Transverse colon (tissue), 4 donors: ENCODE results near the gene ETNPPL. TPM values are rescaled to one million over a fixed set of nuclear protein-coding genes. Genes with fewer than 3 reads are reported as not detected.

Experiments used
- DNase-seq: peaks from one replicate; pipeline ENCODE4 v3.0.0-alpha.2; 2019
- H3K27ac ChIP-seq, 4 donors: fragments of 200-600 bp; sonication (generic); 2 replicates each; pipeline ENCODE4 v1.5.1; 2016 to 2018; ENCODE audit warnings: inconsistent platforms in 4 of 4
- H3K27me3 ChIP-seq: fragments of 200-600 bp; sonication (generic); 2 replicates; pipeline ENCODE4 v1.5.1; 2017; ENCODE audit warnings: inconsistent platforms
- H3K36me3 ChIP-seq, 4 donors: fragments of 200-600 bp; sonication (generic); 2 replicates each; pipeline ENCODE4 v1.5.1; 2017 to 2019; ENCODE audit warnings: inconsistent platforms in 4 of 4
- H3K4me1 ChIP-seq, 4 donors: fragments of 200-600 bp; sonication (generic); 2 replicates each; pipeline ENCODE4 v1.5.1; 2017 to 2020; ENCODE audit warnings: inconsistent platforms in 4 of 4
- H3K4me3 ChIP-seq, 4 donors: fragments of 200-600 bp; sonication (generic); 1 replicate in 1 of 4; 2 replicates in 3 of 4; pipeline versions ENCODE4 v1.5.1 to v1.6.1; 2017 to 2019; ENCODE audit warnings: inconsistent platforms in 4 of 4
- H3K9me3 ChIP-seq, 2 donors: fragments of 200-600 bp; sonication (generic); 2 replicates each; pipeline ENCODE4 v1.5.1; 2017 to 2019; ENCODE audit warnings: inconsistent platforms in 2 of 2
- EP300 ChIP-seq: sonication (generic); formaldehyde crosslinking; IDR thresholded peaks from one replicate; pipeline ENCODE4 v1.6.1; 2017; ENCODE audit warnings: antibody characterized with exemption, low read depth
- POLR2A ChIP-seq: fragments of 450-650 bp; IDR thresholded peaks from one replicate; pipeline ENCODE4 v1.6.1; 2016; ENCODE audit warnings: antibody characterized with exemption, mild to moderate bottlenecking, moderate library complexity
- POLR2AphosphoS5 ChIP-seq, 3 donors: sonication (generic); formaldehyde crosslinking; IDR thresholded peaks; one replicate each; pipeline ENCODE4 v1.6.1; 2016; ENCODE audit warnings: antibody characterized with exemption in 3 of 3
- WGBS, 2 donors: methylation state at CpG; one replicate each; pipeline ENCODE4 v1.1.5; 2018; ENCODE audit warnings: low coverage in 1 of 2; 5-methylcytosine and 5-hydroxymethylcytosine counted together
- in situ Hi-C, 4 donors: fragments of 200-750 bp; cut with MboI; loops; one replicate each; pipeline versions ENCODE4 v1.15.0 to v1.15.1; 2017; ENCODE audit warnings: low sequenced_read_pairs in 3 of 4, low pct_ligation_motif_present in 1 of 4, low pct_unique_long_range_greater_than_20kb in 1 of 4
- intact Hi-C: fragments of 100-400 bp; cut with DNase I; formaldehyde crosslinking; loops from one replicate; pipeline ENCODE4 v1.15.1; 2023; ENCODE audit warnings: low total_unique reads
- total RNA-seq, 4 donors: library from RNA; depleted of rRNA; stranded (reverse); fragments of >200 nt; gene quantifications; one replicate each; pipeline ENCODE4 v1.1.0, GENCODE V29; 2016
- TF ChIP-seq, protein P1 (sequence below), 5 experiments: fragments of 200-600 bp in 3 of 5; fragments of 450-650 bp in 2 of 5; sonication (generic) in 3 of 5; IDR thresholded peaks; 1 replicate in 2 of 5; 2 replicates in 3 of 5; pipeline ENCODE4 v1.5.1; 2016 to 2017; ENCODE audit warnings: antibody characterized with exemption in 5 of 5, inconsistent platforms in 3 of 5, mild to moderate bottlenecking in 2 of 5, moderate library complexity in 1 of 5

Gene ETNPPL
- total RNA-seq, 4 donors from 2014 or later, result not detected

- in situ Hi-C loops, result no loop called here
These were observed 66.7 kb downstream of the ETNPPL start for GRCh38 chr4:108696160-108696559.

DNA sequence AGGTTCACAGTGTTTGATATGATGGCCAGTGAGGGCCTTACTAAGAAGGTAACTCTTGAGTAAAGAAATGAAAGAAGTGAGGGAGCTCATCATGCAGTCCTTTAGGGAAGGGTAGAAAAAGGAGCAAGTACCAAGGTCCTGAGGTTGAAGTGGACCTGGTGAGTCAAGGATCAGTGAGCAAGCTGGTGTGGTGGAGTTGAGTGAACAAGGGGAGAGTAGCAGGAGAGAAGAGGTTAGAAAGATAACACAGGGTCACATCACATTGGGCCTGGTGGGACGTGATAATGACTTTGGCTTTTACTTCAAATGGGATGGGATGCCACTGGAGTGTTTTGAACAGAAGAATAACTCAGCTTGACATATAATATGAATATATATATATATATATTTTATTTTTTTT lies 67.8 kb downstream of the ETNPPL start:
- 91 to 100% methylated on average over 1 of the region's 1 CpG for WGBS, 2 donors
- intact Hi-C loops, result loop anchor here (5.0 kb wide), 1 partner anchor 423 kb away; no protein-coding TSS in a partner anchor
- TF ChIP-seq POLR2AphosphoS5 (IDR thresholded peaks at IDR 0.05) (no peak), EP300 (no peak), POLR2A (no peak)
- TF ChIP-seq, protein P1, sequence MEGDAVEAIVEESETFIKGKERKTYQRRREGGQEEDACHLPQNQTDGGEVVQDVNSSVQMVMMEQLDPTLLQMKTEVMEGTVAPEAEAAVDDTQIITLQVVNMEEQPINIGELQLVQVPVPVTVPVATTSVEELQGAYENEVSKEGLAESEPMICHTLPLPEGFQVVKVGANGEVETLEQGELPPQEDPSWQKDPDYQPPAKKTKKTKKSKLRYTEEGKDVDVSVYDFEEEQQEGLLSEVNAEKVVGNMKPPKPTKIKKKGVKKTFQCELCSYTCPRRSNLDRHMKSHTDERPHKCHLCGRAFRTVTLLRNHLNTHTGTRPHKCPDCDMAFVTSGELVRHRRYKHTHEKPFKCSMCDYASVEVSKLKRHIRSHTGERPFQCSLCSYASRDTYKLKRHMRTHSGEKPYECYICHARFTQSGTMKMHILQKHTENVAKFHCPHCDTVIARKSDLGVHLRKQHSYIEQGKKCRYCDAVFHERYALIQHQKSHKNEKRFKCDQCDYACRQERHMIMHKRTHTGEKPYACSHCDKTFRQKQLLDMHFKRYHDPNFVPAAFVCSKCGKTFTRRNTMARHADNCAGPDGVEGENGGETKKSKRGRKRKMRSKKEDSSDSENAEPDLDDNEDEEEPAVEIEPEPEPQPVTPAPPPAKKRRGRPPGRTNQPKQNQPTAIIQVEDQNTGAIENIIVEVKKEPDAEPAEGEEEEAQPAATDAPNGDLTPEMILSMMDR (IDR thresholded peaks at IDR 0.05), result no peak
- no peaks in the 10 kb centered on the region for H3K4me1 ChIP-seq
- H3K4me3 ChIP-seq, result no peak overlapping the region
- no peaks in the 10 kb centered on the region for H3K9me3 ChIP-seq
- in situ Hi-C loops, result no loop called here
- no peaks in the 10 kb centered on the region for H3K27me3 ChIP-seq
- no peak for DNase-seq
- H3K27ac ChIP-seq, result no peak overlapping the region
- no peaks in the 10 kb centered on the region for H3K36me3 ChIP-seq

More at GRCh38 chr4:108696160-108696559, 66.7 kb downstream of the ETNPPL start:
- H3K36me3 ChIP-seq, result no peaks in the 10 kb centered on the region
- no peaks in the 10 kb centered on the region for H3K4me1 ChIP-seq
- WGBS, 2 donors, result 83 to 92% methylated on average over 3 of the region's 3 CpGs
- no peaks in the 10 kb centered on the region for H3K27me3 ChIP-seq
- H3K9me3 ChIP-seq, result no peaks in the 10 kb centered on the region
- intact Hi-C loops, result loop anchor here (5.0 kb wide), 1 partner anchor 424 kb away; no protein-coding TSS in a partner anchor
- no peak overlapping the region for H3K27ac ChIP-seq
- DNase-seq, result no peak
- H3K4me3 ChIP-seq, result no peak overlapping the region
- no peak for TF ChIP-seq POLR2A
- no peak for TF ChIP-seq POLR2AphosphoS5 (IDR thresholded peaks at IDR 0.05)
- TF ChIP-seq, protein P1 (IDR thresholded peaks at IDR 0.05), result no peak

- 81 to 89% methylated on average over 3 of the region's 3 CpGs for WGBS, 2 donors
- DNase-seq, result no peak
- intact Hi-C loops (no loop called here), in situ Hi-C loops (no loop called here)
- H3K4me3 ChIP-seq, result no peak overlapping the region
- no peaks in the 10 kb centered on the region for H3K27me3 ChIP-seq
- TF ChIP-seq POLR2AphosphoS5 (IDR thresholded peaks at IDR 0.05) (no peak), EP300 (no peak), POLR2A (no peak)
- TF ChIP-seq, protein P1 (IDR thresholded peaks at IDR 0.05), result no peak
- H3K4me1 ChIP-seq, result no peaks in the 10 kb centered on the region
- no peak overlapping the region for H3K27ac ChIP-seq
- no peaks in the 10 kb centered on the region for H3K36me3 ChIP-seq
- H3K9me3 ChIP-seq, result no peaks in the 10 kb centered on the region
These were observed 68.4 kb downstream of the ETNPPL start for GRCh38 chr4:108694423-108694822.

- Histone ChIP-seq H3K4me1 (no peaks in the 10 kb centered on the region), H3K27me3 (no peaks in the 10 kb centered on the region), H3K9me3 (no peaks in the 10 kb centered on the region), H3K27ac (no peak overlapping the region), H3K4me3 (no peak overlapping the region), H3K36me3 (no peaks in the 10 kb centered on the region)
- no peak for DNase-seq
- 83 to 89% methylated on average over 3 of the region's 3 CpGs for WGBS, 2 donors
- in situ Hi-C loops, result no loop called here
- intact Hi-C loops, result no loop called here
- TF ChIP-seq, protein P1 (IDR thresholded peaks at IDR 0.05), result no peak
- TF ChIP-seq POLR2A, result no peak
- TF ChIP-seq POLR2AphosphoS5 (IDR thresholded peaks at IDR 0.05), result no peak
- TF ChIP-seq EP300, result no peak
These were observed 69.0 kb downstream of the ETNPPL start for GRCh38 chr4:108693819-108694218.
